HepG2 (cell line): ENCODE results near the gene THADA. TPM values are rescaled to one million over a fixed set of nuclear protein-coding genes. Genes with fewer than 3 reads are reported as not detected.

ENCODE experiments used
- CBX2 ChIP-seq, 2 experiments: fragments of 200-600 bp in 1 of 2; sonication (generic); formaldehyde crosslinking in 1 of 2; IDR thresholded peaks; 2 replicates each; pipeline versions ENCODE4 v1.7.0 to v1.8.1; 2018 to 2022; ENCODE audit warnings: low read depth in 2 of 2, low read length in 1 of 2, mild to moderate bottlenecking in 1 of 2, missing genetic modification reagents in 1 of 2
- CHD4 ChIP-seq: fragments of 200-600 bp; sonication (generic); IDR thresholded peaks from 2 replicates; pipeline ENCODE4 v1.7.0; 2017; ENCODE audit warnings: mild to moderate bottlenecking, low read length, borderline replicate concordance
- HOXA3 ChIP-seq: sonication (generic); formaldehyde crosslinking; IDR thresholded peaks from 2 replicates; pipeline ENCODE4 v1.5.0; 2020; ENCODE audit warnings: missing genetic modification reagents
- MAFG ChIP-seq: sonication (generic); formaldehyde crosslinking; IDR thresholded peaks from 2 replicates; pipeline ENCODE4 v1.5.1; 2020; ENCODE audit warnings: mild to moderate bottlenecking, missing genetic modification reagents
- MATR3 ChIP-seq: sonication (generic); formaldehyde crosslinking; IDR thresholded peaks from 2 replicates; pipeline ENCODE4 v1.4.0; 2020; ENCODE audit warnings: missing genetic modification reagents
- MTF1 ChIP-seq: sonication (generic); formaldehyde crosslinking; IDR thresholded peaks from 2 replicates; pipeline ENCODE4 v1.5.0; 2020; ENCODE audit warnings: missing genetic modification reagents
- PREB ChIP-seq: sonication (generic); formaldehyde crosslinking; IDR thresholded peaks from 2 replicates; pipeline ENCODE4 v1.4.0; 2020; ENCODE audit warnings: missing genetic modification reagents
- RFX5 ChIP-seq: IDR thresholded peaks from 2 replicates; pipeline ENCODE4 v1.6.1; 2011; ENCODE audit warnings: low read depth, low read length, improper control_type of control experiment
- TAF15 ChIP-seq: fragments of 200-400 bp; formaldehyde crosslinking; IDR thresholded peaks from one replicate; pipeline ENCODE4 v1.6.1; 2018; ENCODE audit warnings: mild to moderate bottlenecking, low read depth, low read length; ENCODE audit not compliant: poor library complexity, severe bottlenecking
- THAP11 ChIP-seq: IDR thresholded peaks from 2 replicates; pipeline ENCODE4 v1.6.1; 2016; ENCODE audit warnings: missing biosample characterization, missing genetic modification reagents
- TP53 ChIP-seq: sonication (generic); formaldehyde crosslinking; conservative IDR thresholded peaks from 2 replicates; pipeline ENCODE4 v1.4.0; 2020; ENCODE audit warnings: missing genetic modification reagents
- ZBTB3 ChIP-seq: sonication (generic); formaldehyde crosslinking; IDR thresholded peaks from 2 replicates; pipeline ENCODE4 v1.4.0; 2020; ENCODE audit warnings: low read depth, mild to moderate bottlenecking, moderate library complexity, missing genetic modification reagents, borderline replicate concordance
- ZBTB37 ChIP-seq: sonication (generic); formaldehyde crosslinking; IDR thresholded peaks from 2 replicates; pipeline ENCODE4 v1.4.0; 2020; ENCODE audit warnings: mild to moderate bottlenecking, missing genetic modification reagents
- ZKSCAN5 ChIP-seq: sonication (generic); formaldehyde crosslinking; IDR thresholded peaks from 2 replicates; pipeline ENCODE4 v1.5.1; 2020; ENCODE audit warnings: mild to moderate bottlenecking, missing genetic modification reagents
- ZNF253 ChIP-seq: sonication (generic); formaldehyde crosslinking; IDR thresholded peaks from 2 replicates; pipeline ENCODE4 v1.8.0; 2022; ENCODE audit warnings: mild to moderate bottlenecking, missing genetic modification reagents, borderline replicate concordance
- ZNF609 ChIP-seq: sonication (generic); formaldehyde crosslinking; IDR thresholded peaks from 2 replicates; pipeline ENCODE4 v1.4.0; 2020; ENCODE audit warnings: mild to moderate bottlenecking, missing genetic modification reagents, borderline replicate concordance
- ZNF878 ChIP-seq: sonication (generic); formaldehyde crosslinking; IDR thresholded peaks from 2 replicates; pipeline ENCODE4 v1.8.1; 2023; ENCODE audit warnings: mild to moderate bottlenecking, missing genetic modification reagents, moderate library complexity
- polyA plus RNA-seq, 8 experiments: library from polyadenylated mRNA; depleted of rRNA in 3 of 8; stranded (reverse) in 7 of 8; unstranded in 1 of 8; fragments of >200 nt; fragmentation: Illumina TruSeq in 4 of 8; extraction: Trizol in 4 of 8; gene quantifications; 2 replicates each; pipeline versions ENCODE4 v1.2.1 to v1.2.3, GENCODE V29; 2011 to 2016; ENCODE audit warnings: low read depth in 4 of 8, missing spikeins in 1 of 8, mixed read lengths in 1 of 8; ENCODE audit not compliant: insufficient read depth in 1 of 8
- total RNA-seq, 5 experiments: library from RNA; depleted of rRNA; stranded (reverse); fragments of >200 nt; fragmentation: Illumina TruSeq; extraction: Trizol; gene quantifications; 2 replicates each; pipeline ENCODE4 v1.2.3, GENCODE V29; 2016; ENCODE audit warnings: low read depth in 1 of 5
- TF ChIP-seq, protein P1 (sequence below): sonication (generic); formaldehyde crosslinking; IDR thresholded peaks from 2 replicates; pipeline ENCODE4 v1.8.0; 2023; ENCODE audit warnings: mild to moderate bottlenecking, missing genetic modification reagents
- TF ChIP-seq, protein P2 (sequence below): sonication (generic); formaldehyde crosslinking; IDR thresholded peaks from 2 replicates; pipeline ENCODE4 v1.5.0; 2020; ENCODE audit warnings: mild to moderate bottlenecking, missing genetic modification reagents

The THADA gene
- total and polyA plus RNA-seq, 2 of the 13 experiments (the other 11 are each of a cell fraction or from before 2014, with no cell fraction given), result 12.7 to 21.7 TPM

DNA sequence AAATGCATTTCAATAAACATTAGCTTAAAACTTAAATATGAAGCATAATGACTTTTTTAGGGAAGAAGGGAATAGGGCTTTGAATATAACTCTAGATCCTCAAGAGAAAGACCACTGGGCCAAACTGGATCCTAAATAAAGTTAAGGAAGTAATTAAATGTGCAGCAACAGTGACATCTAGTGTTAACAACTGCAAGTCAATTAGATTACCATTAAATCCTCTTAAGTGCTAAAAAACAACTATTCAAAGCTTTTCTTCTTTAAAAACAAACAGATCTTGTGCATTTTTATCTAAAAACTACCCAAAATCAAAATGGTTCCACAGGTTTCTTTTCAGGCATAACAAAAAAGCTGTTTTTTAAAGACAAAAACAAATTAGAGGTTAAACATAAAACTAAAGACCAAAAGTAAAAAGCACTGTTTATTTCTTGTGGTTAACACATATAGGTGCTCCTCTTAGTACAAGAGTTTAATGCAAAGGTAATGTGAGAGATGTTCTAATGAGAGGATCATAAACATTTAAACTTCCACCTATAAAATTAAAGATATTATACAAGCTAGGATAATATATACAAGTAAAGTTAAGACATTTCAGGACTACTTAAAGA, 111.4 kb downstream of the THADA start (continued):
- no peak for TF ChIP-seq CBX2 (IDR thresholded peaks at IDR 0.05; ENCODE audit: low read depth, low read length)
- no peak for TF ChIP-seq CBX2 (CRISPR knock-in tag; IDR thresholded peaks at IDR 0.05; ENCODE audit: low read depth)
- no peak for TF ChIP-seq CHD4
- TF ChIP-seq ZNF253 (CRISPR knock-in tag), result no peak
- TF ChIP-seq, protein P1, sequence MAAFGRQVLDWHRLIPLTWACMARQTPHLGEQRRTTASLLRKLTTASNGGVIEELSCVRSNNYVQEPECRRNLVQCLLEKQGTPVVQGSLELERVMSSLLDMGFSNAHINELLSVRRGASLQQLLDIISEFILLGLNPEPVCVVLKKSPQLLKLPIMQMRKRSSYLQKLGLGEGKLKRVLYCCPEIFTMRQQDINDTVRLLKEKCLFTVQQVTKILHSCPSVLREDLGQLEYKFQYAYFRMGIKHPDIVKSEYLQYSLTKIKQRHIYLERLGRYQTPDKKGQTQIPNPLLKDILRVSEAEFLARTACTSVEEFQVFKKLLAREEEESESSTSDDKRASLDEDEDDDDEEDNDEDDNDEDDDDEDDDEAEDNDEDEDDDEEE (CRISPR knock-in tag), result no peak
- TF ChIP-seq, protein P2, sequence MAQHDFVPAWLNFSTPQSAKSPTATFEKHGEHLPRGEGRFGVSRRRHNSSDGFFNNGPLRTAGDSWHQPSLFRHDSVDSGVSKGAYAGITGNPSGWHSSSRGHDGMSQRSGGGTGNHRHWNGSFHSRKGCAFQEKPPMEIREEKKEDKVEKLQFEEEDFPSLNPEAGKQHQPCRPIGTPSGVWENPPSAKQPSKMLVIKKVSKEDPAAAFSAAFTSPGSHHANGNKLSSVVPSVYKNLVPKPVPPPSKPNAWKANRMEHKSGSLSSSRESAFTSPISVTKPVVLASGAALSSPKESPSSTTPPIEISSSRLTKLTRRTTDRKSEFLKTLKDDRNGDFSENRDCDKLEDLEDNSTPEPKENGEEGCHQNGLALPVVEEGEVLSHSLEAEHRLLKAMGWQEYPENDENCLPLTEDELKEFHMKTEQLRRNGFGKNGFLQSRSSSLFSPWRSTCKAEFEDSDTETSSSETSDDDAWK, result no peak
- no peak for TF ChIP-seq TAF15
- TF ChIP-seq ZBTB3 (CRISPR knock-in tag), result no peak
- TF ChIP-seq TP53, result no peak
- TF ChIP-seq PREB (CRISPR knock-in tag), result no peak
- no peak for TF ChIP-seq ZNF609 (CRISPR knock-in tag)
- TF ChIP-seq MTF1, result no peak
- no peak for TF ChIP-seq THAP11 (CRISPR knock-in tag)
- no peak for TF ChIP-seq ZNF878 (CRISPR knock-in tag)
- TF ChIP-seq RFX5, result no peak
- TF ChIP-seq ZBTB37 (CRISPR knock-in tag), result no peak
- no peak for TF ChIP-seq MATR3 (CRISPR knock-in tag)
- TF ChIP-seq ZKSCAN5 (CRISPR knock-in tag), result no peak
- no peak for TF ChIP-seq MAFG
- no peak for TF ChIP-seq HOXA3 (CRISPR knock-in tag)
